H9 (cell line): ENCODE measurements around the gene ENDOV. TPM values are rescaled to one million over a fixed set of nuclear protein-coding genes. Genes with fewer than 3 reads are reported as not detected.

Source experiments
- DNase-seq: peaks from one replicate; pipeline ENCODE4 v3.0.0-alpha.2; 2017
- H2AFZ ChIP-seq: one replicate; pipeline ENCODE4 v1.6.1; 2013; ENCODE audit warnings: mild to moderate bottlenecking, low read length, control low read depth, moderate library complexity
- H2AK5ac ChIP-seq: 2 replicates; pipeline ENCODE4 v1.6.1; 2013; ENCODE audit warnings: low read length, control low read depth, mixed read lengths; ENCODE audit not compliant: insufficient read length
- H2BK120ac ChIP-seq: one replicate; pipeline ENCODE4 v1.6.1; 2013; ENCODE audit warnings: low read depth, mild to moderate bottlenecking, low read length, control low read depth, inconsistent platforms; ENCODE audit not compliant: poor library complexity, severe bottlenecking
- H2BK12ac ChIP-seq: 2 replicates; pipeline ENCODE4 v1.6.1; 2013; ENCODE audit warnings: low read length, control low read depth, mixed read lengths, low read depth; ENCODE audit not compliant: insufficient read length
- H2BK15ac ChIP-seq: 2 replicates; pipeline ENCODE4 v1.6.1; 2013; ENCODE audit warnings: low read depth, low read length, control low read depth
- H2BK20ac ChIP-seq: one replicate; pipeline ENCODE4 v1.6.1; 2013; ENCODE audit warnings: low read depth, mild to moderate bottlenecking, low read length, control low read depth, inconsistent platforms; ENCODE audit not compliant: poor library complexity, severe bottlenecking
- H2BK5ac ChIP-seq: 2 replicates; pipeline ENCODE4 v1.6.1; 2013; ENCODE audit warnings: low read length, control low read depth, mixed read lengths; ENCODE audit not compliant: insufficient read length
- H3K14ac ChIP-seq: 2 replicates; pipeline ENCODE4 v1.6.1; 2013; ENCODE audit warnings: low read length, control low read depth; ENCODE audit not compliant: insufficient read depth
- H3K18ac ChIP-seq: 2 replicates; pipeline ENCODE4 v1.6.1; 2013; ENCODE audit warnings: low read depth, mild to moderate bottlenecking, mixed read lengths, low read length, control low read depth; ENCODE audit not compliant: insufficient read length
- H3K23ac ChIP-seq: 2 replicates; pipeline ENCODE4 v1.6.1; 2013; ENCODE audit warnings: low read length, control low read depth, mixed read lengths, low read depth; ENCODE audit not compliant: insufficient read length
- H3K23me2 ChIP-seq: 2 replicates; pipeline ENCODE4 v1.6.1; 2013; ENCODE audit warnings: low read depth, mild to moderate bottlenecking, mixed read lengths, low read length, control low read depth; ENCODE audit not compliant: insufficient read length, poor library complexity, severe bottlenecking
- H3K27ac ChIP-seq: 2 replicates; pipeline ENCODE4 v1.5.1; 2013; ENCODE audit warnings: low read length, control low read depth, mixed read lengths, low read depth; ENCODE audit not compliant: insufficient read length
- H3K27me3 ChIP-seq: 2 replicates; pipeline ENCODE4 v1.6.1; 2013; ENCODE audit warnings: low read length, control low read depth, inconsistent platforms; ENCODE audit not compliant: insufficient read depth
- H3K4ac ChIP-seq: 2 replicates; pipeline ENCODE4 v1.6.1; 2013; ENCODE audit warnings: low read depth, mild to moderate bottlenecking, control low read depth, inconsistent platforms, low read length, moderate library complexity
- H3K4me1 ChIP-seq: 2 replicates; pipeline ENCODE4 v1.6.1; 2013; ENCODE audit warnings: low read length, control low read depth, inconsistent platforms; ENCODE audit not compliant: insufficient read depth
- H3K4me2 ChIP-seq: 2 replicates; pipeline ENCODE4 v1.6.1; 2013; ENCODE audit warnings: low read length, control low read depth, mixed read lengths; ENCODE audit not compliant: insufficient read length, insufficient read depth
- H3K56ac ChIP-seq: 2 replicates; pipeline ENCODE4 v1.6.1; 2013; ENCODE audit warnings: low read depth, mild to moderate bottlenecking, mixed read lengths, low read length, control low read depth; ENCODE audit not compliant: insufficient read length
- H3K79me1 ChIP-seq: 2 replicates; pipeline ENCODE4 v1.6.1; 2013; ENCODE audit warnings: low read depth, mild to moderate bottlenecking, moderate library complexity, low read length, control low read depth, inconsistent platforms; ENCODE audit not compliant: insufficient read depth, poor library complexity, severe bottlenecking
- H3K79me2 ChIP-seq: 2 replicates; pipeline ENCODE4 v1.6.1; 2013; ENCODE audit warnings: low read length, control low read depth, inconsistent platforms; ENCODE audit not compliant: insufficient read depth
- H3K9ac ChIP-seq: 2 replicates; pipeline ENCODE4 v1.6.1; 2013; ENCODE audit warnings: low read length, control low read depth, mixed read lengths; ENCODE audit not compliant: insufficient read length; ENCODE audit errors: extremely low read depth
- H3K9me3 ChIP-seq: one replicate; pipeline ENCODE4 v1.6.1; 2013; ENCODE audit warnings: low read depth, low read length, inconsistent platforms; ENCODE audit not compliant: control insufficient read depth
- H3T11ph ChIP-seq: one replicate; pipeline ENCODE4 v1.6.1; 2013; ENCODE audit warnings: mild to moderate bottlenecking, low read length, control low read depth, inconsistent platforms
- H4K20me1 ChIP-seq: one replicate; pipeline ENCODE4 v1.6.1; 2013; ENCODE audit not compliant: control insufficient read depth, insufficient read length, insufficient read depth
- H4K5ac ChIP-seq: 2 replicates; pipeline ENCODE4 v1.6.1; 2013; ENCODE audit warnings: low read depth, mild to moderate bottlenecking, mixed read lengths, low read length, control low read depth; ENCODE audit not compliant: insufficient read length
- H4K8ac ChIP-seq: replicated peaks from 2 replicates; pipeline ENCODE4 v1.6.1; 2013; ENCODE audit warnings: low read length, control low read depth, mixed read lengths, low read depth; ENCODE audit not compliant: insufficient read length
- H4K91ac ChIP-seq: 2 replicates; pipeline ENCODE4 v1.6.1; 2013; ENCODE audit warnings: low read depth, mild to moderate bottlenecking, moderate library complexity, mixed read lengths, low read length, control low read depth; ENCODE audit not compliant: insufficient read length
- H3K27ac Mint-ChIP-seq, 3 experiments: 2 replicates in 2 of 3; 3 replicates in 1 of 3; pipeline ENCODE4 v1.8.0; 2020 to 2021; ENCODE audit warnings: mixed read lengths in 3 of 3, mild to moderate bottlenecking in 1 of 3, moderate library complexity in 1 of 3
- H3K27me3 Mint-ChIP-seq: 2 replicates; pipeline ENCODE4 v1.8.0; 2021; ENCODE audit warnings: low read depth, mild to moderate bottlenecking, moderate library complexity, mixed read lengths
- H3K36me3 Mint-ChIP-seq, 3 experiments: 2 replicates in 2 of 3; 3 replicates in 1 of 3; pipeline ENCODE4 v1.8.0; 2020 to 2021; ENCODE audit warnings: low read depth in 3 of 3, mixed read lengths in 3 of 3; ENCODE audit not compliant: insufficient read depth in 1 of 3
- H3K4me1 Mint-ChIP-seq, 2 experiments: 2 replicates each; pipeline ENCODE4 v1.8.0; 2020; ENCODE audit warnings: mixed read lengths in 2 of 2
- H3K4me3 Mint-ChIP-seq, 2 experiments: 2 replicates in 1 of 2; 3 replicates in 1 of 2; pipeline ENCODE4 v1.8.0; 2020 to 2021; ENCODE audit warnings: mild to moderate bottlenecking in 2 of 2, mixed read lengths in 2 of 2, moderate library complexity in 1 of 2
- H3K9me3 Mint-ChIP-seq, 2 experiments: 2 replicates in 1 of 2; 3 replicates in 1 of 2; pipeline ENCODE4 v1.8.0; 2020; ENCODE audit warnings: mild to moderate bottlenecking in 2 of 2, mixed read lengths in 2 of 2, moderate library complexity in 1 of 2
- CTCF ChIP-seq: fragments of 200-600 bp; sonication (generic); conservative IDR thresholded peaks from 3 replicates; pipeline ENCODE4 v1.8.0; 2021; ENCODE audit warnings: antibody characterized with exemption, mild to moderate bottlenecking
- WGBS: extraction: QIAGEN DNeasy Blood & Tissue Kit; methylation state at CpG from one replicate; pipeline ENCODE4 v1.1.7; 2013; ENCODE audit warnings: missing lambda C conversion rate, low lambda C conversion rate, mixed read lengths; ENCODE audit not compliant: insufficient read length; ENCODE audit errors: extremely low coverage; 5-methylcytosine and 5-hydroxymethylcytosine counted together
- total RNA-seq: library from RNA; stranded (reverse); gene quantifications from 2 replicates; pipeline ENCODE4 v1.2.1, GENCODE V29; 2021

The ENDOV gene
- total RNA-seq, 1 experiment from 2014 or later = 17.1 TPM

GRCh38 chr17:80432350-80432955, 17.5 kb downstream of the ENDOV start:
- H3K14ac ChIP-seq = no peak overlapping the region
- no peak overlapping the region for H3T11ph ChIP-seq
- no peak overlapping the region for H3K27ac ChIP-seq
- TF ChIP-seq CTCF = no peak
- Mint-ChIP-seq H3K27ac (peak overlapping the region in 1 of 3 experiments; percentile 76; a peak in 1 of 7 replicates), H3K4me3 (no peak overlapping the region), H3K27me3 (peaks cover 30% of the 10 kb centered on the region), H3K4me1 (peaks cover 0 to 4% of the 10 kb centered on the region in 2 experiments; a peak in 2 of 4 replicates), H3K9me3 (peaks cover 0 to 3% of the 10 kb centered on the region in 2 experiments; a peak in 1 of 5 replicates), H3K36me3 (no peaks in the 10 kb centered on the region)
- no peak overlapping the region for H2BK12ac ChIP-seq
- no peak overlapping the region for H3K4ac ChIP-seq
- H4K91ac ChIP-seq = no peak overlapping the region
- no peak overlapping the region for H3K56ac ChIP-seq
- H2BK20ac ChIP-seq = no peak overlapping the region
- H4K5ac ChIP-seq = no peak overlapping the region
- no peak overlapping the region for H2AK5ac ChIP-seq
- no peak overlapping the region for H2BK5ac ChIP-seq
- H2BK15ac ChIP-seq = no peak overlapping the region
- H3K9me3 ChIP-seq = no peaks in the 10 kb centered on the region
- no peaks in the 10 kb centered on the region for H4K20me1 ChIP-seq
- no peak overlapping the region for H3K4me2 ChIP-seq
- H3K4me1 ChIP-seq = no peaks in the 10 kb centered on the region
- H2AFZ ChIP-seq = no peak overlapping the region
- WGBS = no CpG with 5 or more reads among the region's 15 CpGs
- H3K79me2 ChIP-seq = no peaks in the 10 kb centered on the region
- H3K27me3 ChIP-seq = no peaks in the 10 kb centered on the region
- H3K18ac ChIP-seq = no peak overlapping the region
- H4K8ac ChIP-seq = no peak overlapping the region
- H2BK120ac ChIP-seq = no peak overlapping the region
- H3K79me1 ChIP-seq = no peaks in the 10 kb centered on the region
- H3K23ac ChIP-seq = no peak overlapping the region
- H3K23me2 ChIP-seq = no peaks in the 10 kb centered on the region
- H3K9ac ChIP-seq = no peak overlapping the region
- no peak for DNase-seq
